ENCODE measurements around the gene ISCU.
A peak's percentile ranks its signal among the peaks of the same experiment; 100 is the strongest.

The ISCU gene

DNA sequence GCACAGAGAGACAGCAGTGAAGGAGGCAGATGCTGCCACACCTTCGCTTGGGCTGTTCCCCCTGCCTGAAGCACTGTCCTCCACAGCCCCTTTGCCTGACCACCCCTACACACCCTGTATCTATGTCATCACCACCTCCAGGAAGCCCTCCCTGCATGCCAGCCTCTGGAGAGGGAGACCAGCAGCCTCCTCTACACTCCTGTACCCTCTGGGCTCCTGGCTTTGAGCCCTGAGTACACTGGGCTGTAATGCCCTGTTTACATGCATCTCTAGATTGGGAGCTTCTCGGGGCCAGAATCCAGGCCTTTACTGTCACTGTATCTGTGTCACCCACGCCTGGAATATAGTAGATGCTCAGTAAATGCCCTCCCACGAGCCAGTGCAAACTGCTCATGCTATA lies 41.3 kb downstream of the ISCU start:
- no peak for DNase-seq (ENCODE audit: low spot score)

DNA sequence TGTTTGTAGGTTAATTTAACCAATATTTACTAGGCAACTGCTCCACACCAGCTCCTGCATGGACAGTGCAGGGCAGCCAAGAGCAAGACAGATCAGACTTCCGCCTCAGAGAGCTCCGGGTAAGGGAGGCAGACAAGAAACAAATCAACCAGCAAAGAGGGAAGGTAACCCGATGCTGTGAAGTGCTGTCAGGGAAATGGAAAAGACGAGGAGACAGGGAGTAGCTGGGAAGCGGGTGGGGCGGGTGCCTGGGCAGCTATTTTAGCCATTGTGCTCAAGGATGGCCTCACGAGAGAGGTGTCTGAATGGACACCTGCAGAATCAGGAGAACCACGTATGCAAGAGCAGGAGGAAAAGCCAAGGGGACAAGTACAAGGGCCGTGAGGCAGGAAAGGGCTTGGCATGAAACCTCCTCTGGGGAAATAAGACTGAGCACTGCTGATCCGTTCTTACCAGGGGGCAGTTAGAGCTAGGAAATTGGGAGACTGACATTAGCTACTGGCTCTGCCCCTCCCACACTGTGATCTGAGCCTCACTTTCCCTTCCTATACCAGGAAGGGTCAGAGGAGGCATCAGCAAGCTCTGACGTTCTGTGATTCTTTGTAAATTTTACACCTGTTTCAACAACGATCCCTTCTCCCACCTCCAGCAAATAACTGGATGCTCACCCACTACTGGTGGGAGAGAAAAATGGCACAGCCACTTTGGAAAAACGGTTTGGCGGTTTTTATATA lies 42.0 kb downstream of the ISCU start:
- DNase-seq (ENCODE audit: low spot score): no peak

DNA sequence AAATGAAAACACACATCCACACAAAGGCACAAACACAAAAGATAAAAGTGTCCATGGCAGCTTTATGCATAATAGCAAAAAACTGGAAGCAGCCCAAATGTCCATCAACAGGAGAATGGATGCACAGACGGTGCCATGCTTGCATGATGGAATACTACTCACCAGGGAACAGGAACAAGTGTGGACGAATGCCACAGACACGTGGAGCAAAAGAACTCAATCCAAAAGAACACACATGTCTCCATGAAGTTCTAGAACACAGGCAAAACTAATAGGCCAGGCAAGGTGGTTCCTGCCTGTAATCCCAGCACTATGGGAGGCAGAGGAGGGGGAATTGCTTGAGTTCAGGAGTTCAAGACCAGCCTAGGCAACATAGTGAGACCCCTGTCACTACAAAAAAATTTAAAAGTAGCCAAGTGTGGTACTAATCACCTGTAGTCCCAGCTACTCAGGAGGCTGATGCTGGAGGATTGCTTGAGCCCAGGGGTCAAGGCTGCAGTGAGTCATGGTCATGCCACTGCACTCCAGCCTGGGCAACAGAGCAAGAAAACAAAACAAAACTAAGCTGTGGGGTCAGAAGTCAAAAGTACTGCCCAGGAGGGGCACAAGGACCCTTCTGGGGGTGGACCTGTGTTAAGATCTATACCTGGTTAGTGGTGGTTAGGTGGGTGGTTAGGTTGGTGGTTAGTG lies 42.7 kb downstream of the ISCU start:
- DNase-seq (ENCODE audit: low spot score): no peak

DNA sequence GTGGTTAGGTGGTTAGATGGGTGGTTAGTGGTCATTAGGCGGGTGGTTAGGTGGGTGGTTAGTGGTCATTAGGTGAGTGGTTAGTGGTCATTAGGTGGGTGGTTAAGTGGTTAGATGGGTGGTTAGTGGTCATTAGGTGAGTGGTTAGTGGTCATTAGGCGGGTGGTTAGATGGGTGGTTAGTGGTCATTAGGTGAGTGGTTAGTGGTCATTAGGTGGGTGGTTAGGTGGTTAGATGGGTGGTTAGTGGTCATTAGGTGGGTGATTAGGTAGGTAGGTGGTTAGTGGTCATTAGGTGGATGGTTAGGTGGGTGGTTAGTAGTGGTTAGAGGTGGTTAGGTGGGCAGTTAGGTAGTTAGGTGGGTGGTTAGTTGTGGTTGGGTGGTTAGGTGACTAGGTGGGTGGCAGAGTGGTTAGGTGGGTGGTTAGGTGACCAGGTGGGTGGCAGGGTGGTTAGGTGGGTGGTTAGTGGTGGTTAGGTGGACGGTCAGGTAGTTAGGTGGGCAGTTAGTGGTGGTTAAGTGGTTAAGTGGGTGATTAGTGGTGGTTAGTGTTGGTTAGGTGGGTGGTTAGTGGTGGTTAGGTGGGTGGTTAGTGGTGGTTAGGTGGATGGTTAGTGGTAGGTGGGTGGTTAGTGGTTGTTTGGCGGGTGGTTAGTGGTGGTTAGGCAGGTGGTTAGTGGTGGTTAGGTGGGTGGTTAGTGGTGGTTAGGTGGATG lies 43.5 kb downstream of the ISCU start:
- no peak for DNase-seq (ENCODE audit: low spot score)

DNA sequence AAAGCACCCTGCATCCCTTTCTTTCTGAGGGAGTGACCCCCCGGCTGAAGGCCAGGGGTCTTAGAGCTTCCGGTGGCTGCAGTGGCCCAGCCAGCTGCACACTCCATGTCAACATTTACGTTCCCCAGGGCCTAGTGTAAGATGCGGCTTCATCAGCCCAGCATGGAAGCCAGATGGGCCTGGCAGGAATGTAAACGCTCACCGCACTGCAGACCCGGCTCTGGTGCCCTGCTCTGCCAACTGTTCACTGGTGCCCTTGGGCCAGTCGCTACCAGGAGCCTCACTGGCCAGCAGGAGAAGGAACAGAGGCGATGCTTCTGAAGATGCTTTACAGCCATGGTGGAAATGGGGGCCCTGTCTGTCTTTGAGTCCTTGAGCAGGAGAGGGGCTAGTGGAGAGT lies 44.1 kb downstream of the ISCU start:
- no peak for DNase-seq (ENCODE audit: low spot score)

DNA sequence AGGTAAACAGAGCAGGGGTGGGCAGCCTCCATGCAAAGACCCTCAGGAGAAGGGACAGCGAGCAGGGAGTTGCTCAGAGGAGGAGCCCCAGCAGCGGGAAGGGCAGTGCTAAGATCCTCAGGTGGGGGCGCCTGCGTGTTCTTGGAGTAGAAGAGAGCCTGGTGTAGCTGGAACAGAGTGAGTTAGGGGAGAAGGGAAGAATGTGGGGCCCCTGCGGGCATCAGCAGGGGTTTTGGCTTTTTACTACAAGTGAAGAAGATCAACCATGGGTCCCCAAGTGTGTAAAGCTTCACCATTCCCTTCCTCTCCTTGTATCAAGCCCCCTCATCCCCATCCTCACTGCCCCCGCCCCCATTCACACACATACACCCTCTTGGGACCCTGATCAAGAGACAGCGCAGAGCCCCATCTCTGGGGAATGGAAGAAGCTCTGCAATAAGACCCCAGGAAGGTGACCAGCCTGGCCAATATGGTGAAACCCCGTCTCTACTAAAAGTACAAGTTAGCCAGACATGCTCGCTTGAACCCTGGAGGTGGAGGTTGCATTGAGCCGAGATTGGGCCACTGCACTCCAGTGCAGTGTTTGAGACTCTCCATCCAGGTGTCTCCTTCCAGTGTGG lies 45.7 kb downstream of the ISCU start:
- DNase-seq (ENCODE audit: low spot score): no peak

DNA sequence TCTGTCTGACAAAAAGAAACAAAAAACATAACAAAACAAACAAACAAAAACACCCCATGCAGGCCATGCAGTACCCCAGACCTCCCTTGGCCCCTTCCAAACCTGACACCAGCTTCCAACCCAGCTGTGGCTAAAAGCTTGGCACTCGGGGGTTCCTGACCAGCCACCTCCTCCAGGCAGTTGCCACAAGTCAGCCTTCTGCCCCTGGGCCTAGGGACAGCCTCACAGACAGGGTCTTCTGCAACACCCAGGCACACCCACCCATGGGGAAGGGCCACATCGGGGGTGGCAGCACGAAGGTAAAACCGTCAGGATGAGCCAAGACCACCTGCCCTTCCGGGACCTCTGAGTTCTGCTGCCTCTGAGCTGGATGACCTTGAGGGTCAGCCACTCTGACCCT lies 46.2 kb downstream of the ISCU start:
- no peak for DNase-seq (ENCODE audit: low spot score)

DNA sequence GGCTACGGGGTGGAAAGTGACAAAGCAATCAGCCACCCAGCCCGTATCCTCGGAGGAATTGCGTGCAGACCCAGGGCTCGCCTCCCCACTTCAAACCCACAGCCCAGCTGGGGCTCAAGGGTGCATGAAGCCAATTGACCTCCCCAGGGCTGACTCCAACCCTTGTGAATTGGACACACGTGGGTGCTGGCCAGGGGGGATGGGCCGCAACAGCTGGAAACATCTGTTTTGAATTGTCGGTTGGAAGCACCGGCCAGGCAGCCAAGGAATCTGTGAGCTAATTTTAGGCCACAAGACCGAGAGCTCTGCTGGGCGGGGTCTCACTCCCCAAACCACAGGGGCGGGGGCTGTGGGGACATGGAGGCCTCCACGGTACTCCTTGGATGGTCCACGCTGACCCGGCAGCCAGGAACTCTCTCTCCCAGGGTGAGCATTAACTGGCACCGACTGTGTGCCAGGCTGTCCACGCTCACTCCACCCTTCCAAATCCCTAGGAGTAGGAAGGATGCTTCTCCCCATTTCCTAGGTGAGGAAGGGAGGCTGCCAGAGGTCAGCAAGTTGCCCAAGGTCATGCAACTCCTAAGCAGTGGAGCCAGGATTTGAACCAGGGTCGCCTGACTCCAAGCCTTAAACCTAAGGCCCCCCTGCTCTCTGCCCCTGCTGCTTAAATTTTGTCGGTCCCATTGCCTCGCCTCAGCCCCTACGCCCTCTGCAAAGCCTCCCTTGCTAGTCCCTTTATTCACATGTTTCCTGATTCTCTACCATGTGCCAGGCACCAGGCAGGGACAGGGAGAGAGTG lies 47.3 kb downstream of the ISCU start:
- DNase-seq (ENCODE audit: low spot score): no peak

DNA sequence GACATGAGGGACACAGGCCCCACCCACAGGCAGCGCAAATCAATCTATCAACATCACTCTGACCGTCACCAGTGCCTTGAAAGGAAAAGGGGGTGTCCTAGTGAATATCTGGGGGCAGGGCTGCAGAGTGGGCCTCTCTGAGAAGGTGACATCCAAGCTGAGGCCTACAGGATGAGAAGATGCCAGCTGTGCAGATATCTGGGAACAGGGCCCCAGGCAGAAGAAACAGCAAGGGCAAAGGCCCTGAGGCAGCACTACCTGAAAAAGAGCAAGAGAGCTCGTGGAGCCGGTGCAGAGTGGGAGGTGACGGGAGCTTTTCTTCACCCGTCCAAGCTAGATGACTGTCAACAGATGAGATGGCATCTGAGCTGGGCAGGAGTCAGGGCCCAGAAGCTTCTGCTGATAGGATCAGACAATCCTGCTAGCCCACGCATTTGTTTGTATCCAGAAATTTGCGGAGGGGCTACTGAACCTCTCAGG lies 48.0 kb downstream of the ISCU start:
- DNase-seq (ENCODE audit: low spot score): no peak

DNA sequence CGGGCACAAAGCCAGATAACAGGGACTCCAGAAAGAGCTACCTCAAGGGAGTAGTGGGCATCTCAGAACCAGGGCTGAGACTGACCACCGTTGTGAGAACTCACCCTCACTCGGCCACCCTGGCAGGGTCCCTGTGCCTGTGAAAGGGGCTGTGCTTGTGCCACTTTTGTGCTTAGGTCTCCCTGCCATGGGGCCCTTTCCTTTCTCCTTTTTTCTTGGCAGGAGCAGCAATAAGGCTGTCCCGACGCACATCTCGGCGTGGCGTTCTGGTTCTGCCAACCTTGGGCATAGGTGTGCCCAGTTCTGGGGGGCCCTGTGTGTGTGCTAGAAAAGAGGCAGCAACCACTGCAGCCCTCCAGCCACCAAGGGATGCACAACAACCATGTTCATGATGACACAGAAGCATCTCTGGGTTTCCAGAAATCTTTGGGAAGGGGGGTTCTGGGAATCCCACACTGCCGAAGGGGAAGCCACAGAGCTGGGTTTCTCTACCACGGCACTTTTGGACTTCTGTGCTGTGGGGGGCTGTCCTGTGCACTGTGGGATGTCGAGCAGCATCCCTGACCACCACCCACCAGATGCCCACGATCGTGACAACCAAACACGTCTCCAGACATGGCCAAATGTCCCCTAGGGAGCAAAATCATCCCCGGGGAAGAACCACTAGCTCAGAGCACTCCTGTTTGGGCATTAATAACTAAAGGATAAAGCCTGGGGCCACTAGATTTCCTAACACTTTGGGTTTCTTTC lies 48.6 kb downstream of the ISCU start:
- DNase-seq (ENCODE audit: low spot score): no peak

DNA sequence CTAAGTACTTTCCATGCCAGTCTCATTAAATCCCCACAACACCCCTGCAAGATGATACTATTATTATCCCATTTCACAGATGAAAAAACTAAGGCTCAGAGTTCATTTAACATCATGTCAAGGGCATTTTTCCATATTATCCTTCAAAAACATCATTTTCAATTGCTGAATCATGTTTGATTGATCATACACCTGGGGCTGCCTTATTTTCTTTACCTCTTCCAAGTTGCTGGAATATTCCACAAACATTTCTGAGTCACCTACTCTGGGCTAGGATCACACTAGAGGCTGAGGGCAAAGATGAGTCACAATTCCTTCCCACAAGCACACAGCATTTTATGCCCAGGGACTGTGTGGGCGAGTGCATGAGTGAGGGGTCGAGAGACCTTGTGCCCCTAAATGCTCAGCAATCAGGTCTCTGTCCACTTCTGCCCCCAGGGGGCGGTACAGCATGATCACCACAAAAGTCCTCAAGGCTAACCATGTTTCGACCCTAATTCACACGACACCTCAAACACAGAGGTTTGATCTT lies 49.6 kb downstream of the ISCU start:
- DNase-seq (ENCODE audit: low spot score): peak; percentile 75

DNA sequence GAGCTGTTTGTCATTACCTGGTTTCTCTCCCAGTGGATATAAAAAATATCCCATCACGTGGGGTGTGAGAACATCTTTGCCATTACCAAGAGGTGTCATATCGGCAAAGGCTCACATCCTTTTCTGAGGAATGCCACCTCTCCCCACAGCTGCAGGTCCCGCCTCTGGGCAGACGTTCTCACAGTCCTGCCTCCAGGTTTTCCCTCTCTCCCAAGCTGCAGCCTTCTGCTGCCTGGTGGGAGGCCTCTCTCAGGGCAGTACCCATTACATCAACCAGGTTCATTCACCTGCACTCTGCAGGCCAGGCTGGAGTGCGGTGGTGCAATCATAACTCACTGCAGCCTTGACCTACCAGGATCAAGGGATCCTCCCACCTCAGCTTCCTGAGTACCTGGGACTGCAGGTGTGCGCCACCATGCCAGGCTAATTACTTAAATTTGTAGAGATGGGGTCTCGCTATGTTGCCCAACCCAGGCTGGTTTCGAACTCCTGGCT lies 50.4 kb downstream of the ISCU start:
- DNase-seq (ENCODE audit: low spot score): no peak

DNA sequence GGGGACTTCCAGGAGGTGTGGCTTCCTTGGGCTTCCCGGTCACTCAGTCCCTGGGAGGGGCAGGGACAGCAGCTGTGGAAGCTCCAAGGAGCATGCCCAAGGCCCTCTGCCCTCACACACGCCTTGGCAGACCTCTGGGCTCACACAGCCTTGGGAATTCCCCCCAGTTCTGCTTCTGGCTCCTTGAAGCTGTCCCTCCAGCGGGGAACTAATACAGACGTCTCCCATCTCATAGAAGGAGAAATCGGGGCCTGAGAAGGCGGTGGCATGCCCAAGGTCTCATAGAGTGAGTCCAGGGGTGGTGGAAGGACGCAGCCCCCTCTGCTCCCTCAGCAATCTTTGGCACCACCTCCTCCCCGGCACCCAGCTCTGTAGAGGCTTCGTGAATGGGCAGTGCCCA lies 51.2 kb downstream of the ISCU start:
- DNase-seq (ENCODE audit: low spot score): no peak

DNA sequence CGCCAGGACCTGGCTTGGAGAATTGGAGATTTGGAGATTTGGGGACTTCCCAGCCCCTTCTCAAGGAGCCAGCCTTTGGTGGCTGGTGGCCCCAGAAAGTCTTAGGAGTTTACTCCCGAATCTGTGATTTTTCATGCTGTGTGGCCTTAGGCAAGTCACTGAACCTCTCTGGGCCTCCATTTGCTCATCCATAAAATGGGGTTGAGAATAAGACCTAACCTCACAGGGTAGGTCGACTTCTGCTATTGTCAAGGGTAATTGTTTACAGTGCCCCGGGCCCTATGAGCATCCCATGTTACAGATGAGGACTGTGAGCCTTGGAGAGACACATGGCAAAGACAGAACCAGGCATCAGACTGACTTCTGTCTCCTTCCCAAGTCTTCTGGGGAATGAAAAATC lies 51.6 kb downstream of the ISCU start:
- no peak for DNase-seq (ENCODE audit: low spot score)

DNA sequence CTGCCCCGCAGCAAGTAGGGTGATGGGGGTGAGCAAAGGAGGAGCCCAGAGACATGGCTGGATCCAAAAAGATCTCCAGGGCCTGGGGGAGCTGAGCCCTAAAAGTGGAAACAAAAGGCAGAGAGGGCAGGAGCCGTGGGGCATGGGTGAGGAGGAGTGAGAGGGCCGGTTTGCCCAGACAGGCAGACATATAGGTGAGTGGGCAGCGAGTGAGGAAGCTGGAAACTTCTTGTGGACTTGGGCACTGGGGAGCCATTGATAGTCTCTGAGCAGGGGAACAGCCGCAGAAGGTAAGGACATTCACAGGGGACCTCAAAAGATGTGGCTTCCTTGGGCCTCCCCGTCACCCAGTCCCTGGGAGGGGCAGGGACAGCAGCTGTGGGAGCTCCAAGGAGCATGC lies 52.2 kb downstream of the ISCU start:
- DNase-seq (ENCODE audit: low spot score): no peak

DNA sequence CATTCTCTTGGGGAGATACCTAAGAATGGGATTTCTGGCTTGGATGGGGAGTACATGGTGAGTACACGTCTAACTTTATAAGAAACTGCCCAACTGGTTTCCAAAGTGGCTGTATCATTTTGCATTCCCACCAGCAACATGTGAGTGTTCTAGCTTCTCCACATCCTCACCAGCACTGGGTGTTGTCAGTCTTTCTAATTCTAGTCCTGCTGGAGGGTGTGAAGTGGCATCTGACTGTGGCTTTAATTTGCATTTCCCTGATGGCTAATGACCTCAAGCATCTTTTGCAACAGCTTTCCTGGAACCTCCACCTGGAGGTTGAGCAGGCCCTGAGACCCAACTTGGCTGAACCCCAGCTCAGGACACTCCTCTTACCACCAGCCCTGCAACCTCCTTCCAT lies 53.5 kb downstream of the ISCU start:
- no peak for DNase-seq (ENCODE audit: low spot score)

DNA sequence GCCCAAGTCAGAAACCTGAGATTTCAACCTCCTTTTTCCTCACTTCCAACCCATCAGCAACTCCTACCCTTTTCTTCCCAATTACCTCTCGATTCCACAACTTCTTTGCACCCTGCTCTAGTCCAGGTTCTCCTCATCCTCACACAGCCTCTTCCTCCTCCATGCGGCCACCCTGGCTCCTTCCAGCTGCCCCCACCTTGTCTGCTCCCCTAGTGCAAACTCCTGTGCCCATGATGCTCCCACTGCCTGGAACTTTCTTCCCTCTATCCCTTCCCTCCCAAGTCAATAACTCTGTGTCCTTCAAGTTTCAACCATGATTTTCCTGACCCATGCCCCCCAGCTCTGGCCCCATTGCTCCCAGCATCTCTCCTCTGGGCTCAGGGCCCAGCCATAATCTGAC lies 54.0 kb downstream of the ISCU start:
- DNase-seq (ENCODE audit: low spot score): no peak

DNA sequence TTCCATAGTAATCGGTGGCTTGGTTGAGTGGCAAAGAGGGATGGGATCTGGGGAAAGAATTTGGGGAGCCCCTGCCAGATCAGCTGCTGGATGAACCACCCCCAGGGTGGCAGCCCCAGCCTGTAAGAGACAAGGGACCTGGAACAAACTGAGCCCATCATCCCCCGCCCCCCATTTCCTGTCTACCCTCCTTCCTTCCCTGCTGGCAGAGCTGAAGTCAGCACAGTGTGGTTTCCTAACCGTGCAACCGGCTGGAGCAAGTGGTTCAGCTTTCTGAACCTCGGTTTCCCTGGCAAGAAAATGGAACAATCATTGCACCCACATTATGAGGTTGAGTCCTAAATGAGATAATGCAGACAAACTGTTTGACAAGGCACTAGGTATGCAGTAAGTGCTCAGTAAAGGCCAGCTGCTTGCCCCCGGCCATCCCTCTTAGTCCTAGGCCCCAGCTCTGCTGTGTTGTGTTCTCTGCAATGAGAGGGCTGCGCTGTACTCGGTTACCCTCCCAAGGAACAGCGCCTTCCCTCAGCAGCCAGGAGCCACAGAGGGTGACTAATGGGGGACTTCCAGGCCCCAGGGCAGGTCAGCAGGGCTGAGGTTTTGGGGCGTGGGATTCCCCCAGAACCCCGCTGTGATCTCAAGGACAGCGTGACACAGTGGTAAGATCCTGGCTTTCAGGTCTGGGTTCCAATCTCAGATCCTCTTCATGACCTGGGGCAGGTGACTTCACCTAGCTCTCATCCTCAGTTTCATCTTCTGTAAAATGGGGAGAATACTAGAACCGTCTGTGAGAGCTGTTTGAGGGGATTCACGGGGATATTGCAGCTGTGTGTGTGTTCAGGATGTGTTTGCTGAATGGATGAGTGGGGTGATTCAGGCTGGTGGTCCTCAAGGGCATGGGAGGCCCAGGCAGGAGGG lies 54.8 kb downstream of the ISCU start:
- no peak for DNase-seq (ENCODE audit: low spot score)

DNA sequence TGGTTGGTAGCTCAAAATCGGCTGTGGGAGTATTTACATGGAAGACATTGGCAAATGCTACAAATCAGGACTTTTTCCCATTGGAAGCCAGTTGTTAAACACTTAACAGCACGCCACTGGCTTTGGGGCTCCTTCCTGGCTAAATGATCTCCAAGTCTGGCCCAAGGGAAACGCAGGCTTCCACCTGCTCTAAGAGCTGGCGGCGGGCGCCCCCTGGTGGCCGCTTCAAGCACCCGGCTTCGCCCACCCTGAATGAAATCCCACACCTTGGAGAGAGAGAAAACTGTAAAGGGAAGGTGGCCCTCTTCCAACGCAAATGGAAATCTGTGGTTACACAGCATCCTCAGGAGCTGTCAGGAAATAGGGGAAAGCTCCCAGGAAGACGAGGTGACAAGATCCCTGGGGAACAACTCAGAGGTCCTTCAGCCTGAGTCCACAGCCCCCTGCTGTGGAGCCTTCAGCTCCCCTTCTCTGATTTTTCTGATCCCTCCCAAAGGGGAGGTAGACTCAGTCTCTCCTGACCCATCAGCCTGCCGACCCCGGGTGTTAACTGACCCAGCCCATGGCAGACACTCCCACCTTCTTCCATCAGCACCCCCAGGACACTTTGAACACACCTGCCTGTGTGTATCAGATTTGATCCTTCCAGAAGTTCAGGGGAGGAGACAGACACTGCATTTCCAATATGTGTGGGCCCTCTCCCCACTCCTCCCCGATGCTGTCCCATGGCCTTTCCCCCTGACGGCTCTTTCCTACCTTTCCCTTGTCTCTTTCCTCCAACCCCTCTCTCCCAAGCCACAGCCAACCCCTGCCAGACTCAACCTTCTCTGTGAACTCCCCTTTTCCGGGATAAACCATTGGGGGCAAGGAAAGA lies 55.9 kb downstream of the ISCU start:
- DNase-seq (ENCODE audit: low spot score): peak; percentile 92
